ENCODE data around the gene MRPS33. TPM values are rescaled to one million over a fixed set of nuclear protein-coding genes. Genes with fewer than 3 reads are reported as not detected.

The MRPS33 gene
- total and polyA plus RNA-seq, 2 of the 8 experiments (the other 6 are each of a cell fraction or from before 2014, with no cell fraction given): 22.9 to 62.6 TPM

- Histone ChIP-seq H4K20me1 (replicated peaks in 1 of 2; ENCODE audit: control insufficient read depth in 1 of 2, insufficient read depth in 2 of 2, low read length in 2 of 2) (no peaks in the 10 kb centered on the region), H3K27me3 (replicated peaks in 1 of 4; ENCODE audit: control insufficient read depth in 3 of 4, extremely low read depth in 1 of 4, insufficient read depth in 3 of 4, low read length in 3 of 4) (no peaks in the 10 kb centered on the region), H2BK5ac (ENCODE audit: low read depth, low read length) (no peak overlapping the region), H2BK20ac (ENCODE audit: low read length) (no peak overlapping the region), H3K23ac (ENCODE audit: insufficient read length) (no peak overlapping the region), H3K27ac (ENCODE audit: low read depth, low read length) (no peak overlapping the region), H3K4me1 (replicated peaks in 1 of 4; ENCODE audit: control insufficient read depth in 3 of 4, insufficient read depth in 4 of 4, low read length in 3 of 4) (no peaks in the 10 kb centered on the region), H2BK15ac (ENCODE audit: low read length) (no peak overlapping the region), H4K8ac (ENCODE audit: extremely low read depth, insufficient read depth, low read length) (no peak overlapping the region), H3K79me2 (ENCODE audit: control insufficient read depth in 1 of 2, insufficient read depth in 2 of 2, low read length in 2 of 2) (no peaks in the 10 kb centered on the region), H3K56ac (replicated peaks; ENCODE audit: insufficient read length, low read depth, low read length) (no peak overlapping the region), H3K79me1 (ENCODE audit: low read depth, low read length) (no peaks in the 10 kb centered on the region), H2BK12ac (ENCODE audit: low read depth, low read length) (no peak overlapping the region), H3K23me2 (ENCODE audit: low read depth, low read length) (no peaks in the 10 kb centered on the region; the same call in 1 of the 2 replicates), H3K14ac (ENCODE audit: insufficient read length) (no peak overlapping the region), H3K18ac (ENCODE audit: extremely low read depth, low read length) (no peak overlapping the region), H3K36me3 (ENCODE audit: control insufficient read depth in 2 of 4, insufficient read depth in 4 of 4, low read length in 3 of 4) (no peaks in the 10 kb centered on the region), H3K4me2 (ENCODE audit: insufficient read depth in 1 of 2, low read depth in 2 of 2, low read length in 2 of 2) (no peak overlapping the region), H2AK5ac (ENCODE audit: low read depth, low read length) (no peak overlapping the region), H3K9me3 (ENCODE audit: insufficient read depth in 2 of 2, low read depth in 1 of 2, low read length in 1 of 2) (no peaks in the 10 kb centered on the region), H3K4me3 (ENCODE audit: extremely low read depth in 1 of 4, insufficient read depth in 2 of 4, low read depth in 3 of 4, low read length in 4 of 4) (no peak overlapping the region), H4K5ac (ENCODE audit: insufficient read length, low read depth, low read length) (no peak overlapping the region), H2AFZ (ENCODE audit: low read length) (no peak overlapping the region), H3K9ac (replicated peaks in 1 of 4; ENCODE audit: extremely low read depth in 1 of 4, low read depth in 3 of 4, low read length in 3 of 4) (no peak overlapping the region), H2BK120ac (replicated peaks; ENCODE audit: low read depth, low read length) (no peak overlapping the region), H4K91ac (replicated peaks; ENCODE audit: insufficient read length, low read length) (no peak overlapping the region), H3K4ac (replicated peaks; ENCODE audit: insufficient read length, low read depth, low read length) (no peak overlapping the region)
- DNase-seq (ENCODE audit: low read depth in 1 of 2, low spot score in 2 of 2): no peak
- ChIA-PET POLR2A (ENCODE audit: partially characterized antibody) (no interaction called here), CTCF (ENCODE audit: partially characterized antibody) (interaction anchor here (0.7 to 1.2 kb wide), 2 partner anchors 9 to 23 kb away, joined by 3 read pairs; no protein-coding TSS in a partner anchor)
- FAIRE-seq: no peak
- no peak for TF ChIP-seq CHD7 (IDR thresholded peaks at IDR 0.05; ENCODE audit: insufficient replicate concordance, low read length)
Observed at GRCh38 chr7:140989068-140989467, 25.7 kb downstream of the MRPS33 start.

All from H1 (cell line).